ENCODE data around the gene ARID3C.

The ARID3C gene

GRCh38 chr9:34654323-34655051, 25.6 kb upstream of the ARID3C start:
- H3K27me3 ChIP-seq (replicated peaks; ENCODE audit: control insufficient read depth, insufficient read depth, low read length), result no peaks in the 10 kb centered on the region
- H3K4me3 ChIP-seq (replicated peaks; ENCODE audit: low read depth, low read length), result no peak overlapping the region
- no peak for TF ChIP-seq CTCF (IDR thresholded peaks at IDR 0.05; ENCODE audit: insufficient read depth, low read length, poor library complexity, severe bottlenecking)
- peaks cover 9% of the 10 kb centered on the region for H3K36me3 ChIP-seq (ENCODE audit: control insufficient read depth, insufficient read depth, low read length)
- DNase-seq (ENCODE audit: extremely low read depth, insufficient read length), result no peak

GRCh38 chr9:34653151-34654072, 24.5 kb upstream of the ARID3C start:
- no peaks in the 10 kb centered on the region for H3K27me3 ChIP-seq (replicated peaks; ENCODE audit: control insufficient read depth, insufficient read depth, low read length)
- no peak for TF ChIP-seq CTCF (IDR thresholded peaks at IDR 0.05; ENCODE audit: insufficient read depth, low read length, poor library complexity, severe bottlenecking)
- no peak overlapping the region for H3K4me3 ChIP-seq (replicated peaks; ENCODE audit: low read depth, low read length)
- DNase-seq (ENCODE audit: extremely low read depth, insufficient read length), result no peak
- H3K36me3 ChIP-seq (ENCODE audit: control insufficient read depth, insufficient read depth, low read length), result peaks cover 19% of the 10 kb centered on the region

- Histone ChIP-seq H3K4me3 (replicated peaks; ENCODE audit: low read depth, low read length) (peak overlapping the region; percentile 29; the same call in 1 of the 2 replicates), H3K36me3 (ENCODE audit: control insufficient read depth, insufficient read depth, low read length) (peaks cover 19% of the 10 kb centered on the region), H3K27me3 (replicated peaks; ENCODE audit: control insufficient read depth, insufficient read depth, low read length) (no peaks in the 10 kb centered on the region)
- no peak for DNase-seq (ENCODE audit: extremely low read depth, insufficient read length)
- no peak for TF ChIP-seq CTCF (IDR thresholded peaks at IDR 0.05; ENCODE audit: insufficient read depth, low read length, poor library complexity, severe bottlenecking)
Observed at GRCh38 chr9:34652602-34653000, 23.7 kb upstream of the ARID3C start.

GRCh38 chr9:34651876-34652601, 23.2 kb upstream of the ARID3C start, which contains the start of gene IL11RA:
Gene IL11RA, plus strand, starts transcription at chr9:34652185. Its CDS starts 3,033 bp downstream, at chr9:34655218.
- no peak for TF ChIP-seq CTCF (IDR thresholded peaks at IDR 0.05; ENCODE audit: insufficient read depth, low read length, poor library complexity, severe bottlenecking)
- H3K4me3 ChIP-seq (replicated peaks; ENCODE audit: low read depth, low read length), result peak within 1 kb of the TSS; percentile 29; the same call in 1 of the 2 replicates
- no peaks in the 10 kb centered on the region for H3K27me3 ChIP-seq (replicated peaks; ENCODE audit: control insufficient read depth, insufficient read depth, low read length)
- H3K36me3 ChIP-seq (ENCODE audit: control insufficient read depth, insufficient read depth, low read length), result peaks cover 19% of the 10 kb centered on the region
- DNase-seq (ENCODE audit: extremely low read depth, insufficient read length), result no peak

GRCh38 chr9:34651321-34651720, 22.5 kb upstream of the ARID3C start:
- no peaks in the 10 kb centered on the region for H3K27me3 ChIP-seq (replicated peaks; ENCODE audit: control insufficient read depth, insufficient read depth, low read length)
- no peak overlapping the region for H3K4me3 ChIP-seq (replicated peaks; ENCODE audit: low read depth, low read length)
- no peak for DNase-seq (ENCODE audit: extremely low read depth, insufficient read length)
- no peak for TF ChIP-seq CTCF (IDR thresholded peaks at IDR 0.05; ENCODE audit: insufficient read depth, low read length, poor library complexity, severe bottlenecking)
- peaks cover 19% of the 10 kb centered on the region for H3K36me3 ChIP-seq (ENCODE audit: control insufficient read depth, insufficient read depth, low read length)
